Mesenchymal stem cell (in vitro differentiated cells and primary cell): Measurements from ENCODE around the gene ABLIM2.

Experiments used
- DNase-seq: peaks from one replicate; pipeline ENCODE4 v3.0.0-alpha.2; 2013
- H2AFZ ChIP-seq: one replicate; pipeline ENCODE4 v1.6.1; 2013; ENCODE audit warnings: low read depth, mild to moderate bottlenecking, control low read depth, inconsistent platforms, low read length, moderate library complexity
- H2AK5ac ChIP-seq: 2 replicates; pipeline ENCODE4 v1.6.1; 2013; ENCODE audit warnings: low read length, moderate library complexity, mild to moderate bottlenecking, inconsistent platforms; ENCODE audit not compliant: severe bottlenecking
- H2BK120ac ChIP-seq: one replicate; pipeline ENCODE4 v1.6.1; 2013; ENCODE audit warnings: low read depth, mild to moderate bottlenecking, inconsistent platforms, low read length, moderate library complexity
- H2BK12ac ChIP-seq, 2 experiments: one replicate each; pipeline ENCODE4 v1.6.1; 2013; ENCODE audit warnings: inconsistent platforms in 2 of 2, low read length in 2 of 2, mild to moderate bottlenecking in 2 of 2, moderate library complexity in 2 of 2, control low read depth in 1 of 2
- H2BK15ac ChIP-seq: one replicate; pipeline ENCODE4 v1.6.1; 2013; ENCODE audit warnings: mild to moderate bottlenecking, low read depth, inconsistent platforms; ENCODE audit not compliant: poor library complexity, severe bottlenecking
- H2BK5ac ChIP-seq: 2 replicates; pipeline ENCODE4 v1.6.1; 2013; ENCODE audit warnings: low read depth, mild to moderate bottlenecking, low read length, control low read depth, inconsistent platforms; ENCODE audit not compliant: poor library complexity, severe bottlenecking
- H3K14ac ChIP-seq, 2 experiments: one replicate each; pipeline ENCODE4 v1.6.1; 2013; ENCODE audit warnings: inconsistent platforms in 2 of 2, low read length in 2 of 2, control low read depth in 1 of 2, mild to moderate bottlenecking in 1 of 2, moderate library complexity in 1 of 2
- H3K18ac ChIP-seq, 2 experiments: one replicate each; pipeline ENCODE4 v1.6.1; 2013; ENCODE audit warnings: inconsistent platforms in 2 of 2, low read length in 2 of 2, control low read depth in 1 of 2, low read depth in 1 of 2, mild to moderate bottlenecking in 1 of 2
- H3K23ac ChIP-seq, 2 experiments: one replicate each; pipeline ENCODE4 v1.6.1; 2013; ENCODE audit warnings: inconsistent platforms in 2 of 2, low read length in 2 of 2, mild to moderate bottlenecking in 2 of 2, moderate library complexity in 2 of 2, control low read depth in 1 of 2
- H3K27ac ChIP-seq: 2 replicates; pipeline ENCODE4 v1.5.1; 2013; ENCODE audit warnings: mild to moderate bottlenecking, moderate library complexity, low read length, control low read depth, inconsistent platforms; ENCODE audit not compliant: poor library complexity, severe bottlenecking
- H3K27me3 ChIP-seq, 2 experiments: 2 replicates each; pipeline versions ENCODE4 v1.6.1 to v1.7.0; 2013; ENCODE audit warnings: low read length in 2 of 2, mild to moderate bottlenecking in 2 of 2, moderate library complexity in 2 of 2, control low read depth in 1 of 2, inconsistent platforms in 1 of 2; ENCODE audit not compliant: control insufficient read depth in 1 of 2, insufficient read depth in 1 of 2
- H3K36me3 ChIP-seq, 2 experiments: 2 replicates each; pipeline versions ENCODE4 v1.6.1 to v1.7.0; 2013; ENCODE audit warnings: low read length in 2 of 2, control low read depth in 1 of 2, inconsistent platforms in 1 of 2, low read depth in 1 of 2, mild to moderate bottlenecking in 1 of 2; ENCODE audit not compliant: insufficient read depth in 2 of 2, control insufficient read depth in 1 of 2
- H3K4ac ChIP-seq, 2 experiments: one replicate each; pipeline ENCODE4 v1.6.1; 2013; ENCODE audit warnings: inconsistent platforms in 2 of 2, low read length in 2 of 2, mild to moderate bottlenecking in 2 of 2, moderate library complexity in 2 of 2, control low read depth in 1 of 2, low read depth in 1 of 2
- H3K4me1 ChIP-seq: 2 replicates; pipeline ENCODE4 v1.6.1; 2013; ENCODE audit warnings: low read depth, low read length, control low read depth; ENCODE audit not compliant: control insufficient read depth, insufficient read depth
- H3K4me2 ChIP-seq: 2 replicates; pipeline ENCODE4 v1.6.1; 2013; ENCODE audit warnings: low read length, mild to moderate bottlenecking, inconsistent platforms; ENCODE audit not compliant: poor library complexity, severe bottlenecking
- H3K4me3 ChIP-seq, 2 experiments: 2 replicates each; pipeline versions ENCODE4 v1.5.1 to v1.7.0; 2013; ENCODE audit warnings: low read length in 2 of 2, mild to moderate bottlenecking in 2 of 2, control low read depth in 1 of 2, low read depth in 1 of 2; ENCODE audit not compliant: insufficient read depth in 1 of 2
- H3K79me1 ChIP-seq: replicated peaks from 2 replicates; pipeline ENCODE4 v1.6.1; 2013; ENCODE audit warnings: mild to moderate bottlenecking, control low read depth, low read length, inconsistent platforms; ENCODE audit not compliant: poor library complexity, severe bottlenecking
- H3K9ac ChIP-seq: 2 replicates; pipeline ENCODE4 v1.7.0; 2013; ENCODE audit warnings: mild to moderate bottlenecking, low read length, moderate library complexity
- H3K9me3 ChIP-seq: 2 replicates; pipeline ENCODE4 v1.7.0; 2013; ENCODE audit warnings: mild to moderate bottlenecking, low read length; ENCODE audit not compliant: control insufficient read depth
- H4K8ac ChIP-seq: one replicate; pipeline ENCODE4 v1.6.1; 2013; ENCODE audit warnings: inconsistent platforms, mild to moderate bottlenecking, low read length, moderate library complexity
- H4K91ac ChIP-seq: one replicate; pipeline ENCODE4 v1.6.1; 2013; ENCODE audit warnings: mild to moderate bottlenecking, low read length, inconsistent platforms
- WGBS: methylation state at CpG from one replicate; pipeline ENCODE4 v1.1.7; 2013; ENCODE audit warnings: mixed read lengths; 5-methylcytosine and 5-hydroxymethylcytosine counted together

Gene ABLIM2

DNA sequence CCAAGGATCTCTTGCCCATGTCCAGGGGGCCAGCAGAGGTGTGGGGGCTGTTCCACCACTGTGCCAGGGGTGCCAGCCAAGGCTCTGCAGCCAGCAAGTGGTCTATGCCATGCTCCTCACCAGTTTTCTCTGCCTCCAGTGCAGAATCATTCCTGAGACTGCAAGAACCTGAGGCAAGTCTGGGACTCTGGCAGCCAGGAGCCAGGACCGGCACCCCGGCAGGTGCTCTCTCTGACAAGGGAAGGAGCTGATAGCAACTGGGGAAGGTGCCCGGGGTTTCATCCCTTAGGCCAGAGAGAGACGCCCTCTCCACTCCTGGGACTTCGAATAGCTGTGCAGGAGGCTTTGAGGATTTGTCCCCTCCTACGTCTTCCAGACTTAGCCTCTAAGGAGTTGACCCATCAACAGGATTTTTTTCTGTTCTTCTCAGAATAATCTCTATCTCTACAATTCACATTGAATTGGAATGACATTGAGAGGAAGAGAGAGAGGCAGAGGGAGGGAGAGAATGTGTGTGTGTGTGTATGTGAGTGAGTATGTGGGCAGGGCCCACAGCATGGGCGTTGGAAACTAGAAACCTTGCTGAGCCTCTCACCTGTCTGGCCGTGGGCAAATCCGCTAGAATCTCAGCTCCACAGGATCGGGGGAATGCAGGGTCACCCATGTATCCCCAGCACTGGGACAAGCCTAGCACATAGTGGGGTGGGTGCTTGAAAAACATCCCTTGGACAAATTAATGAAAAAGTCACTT, 144.5 kb downstream of the ABLIM2 start:
- peaks cover 3% of the 10 kb centered on the region for H3K4me1 ChIP-seq
- no peak overlapping the region for H2AFZ ChIP-seq
- no peak overlapping the region for H2BK120ac ChIP-seq
- no peaks in the 10 kb centered on the region for H3K36me3 ChIP-seq
- no peak overlapping the region for H3K18ac ChIP-seq
- no peak overlapping the region for H2BK12ac ChIP-seq
- H4K8ac ChIP-seq: no peak overlapping the region
- H3K9ac ChIP-seq: no peak overlapping the region
- no peak overlapping the region for H2BK15ac ChIP-seq
- H3K27ac ChIP-seq: no peak overlapping the region
- no peak overlapping the region for H4K91ac ChIP-seq
- H3K4me2 ChIP-seq: no peak overlapping the region
- 75% methylated on average over 10 of the region's 10 CpGs for WGBS
- H3K4ac ChIP-seq: no peak overlapping the region
- no peak overlapping the region for H3K4me3 ChIP-seq
- no peak for DNase-seq
- H3K9me3 ChIP-seq: no peaks in the 10 kb centered on the region
- H2AK5ac ChIP-seq: no peak overlapping the region
- H3K79me1 ChIP-seq: no peaks in the 10 kb centered on the region
- H3K14ac ChIP-seq: no peak overlapping the region
- H3K23ac ChIP-seq: no peak overlapping the region
- H3K27me3 ChIP-seq: peaks cover 74 to 83% of the 10 kb centered on the region in 2 experiments
- no peak overlapping the region for H2BK5ac ChIP-seq

DNA sequence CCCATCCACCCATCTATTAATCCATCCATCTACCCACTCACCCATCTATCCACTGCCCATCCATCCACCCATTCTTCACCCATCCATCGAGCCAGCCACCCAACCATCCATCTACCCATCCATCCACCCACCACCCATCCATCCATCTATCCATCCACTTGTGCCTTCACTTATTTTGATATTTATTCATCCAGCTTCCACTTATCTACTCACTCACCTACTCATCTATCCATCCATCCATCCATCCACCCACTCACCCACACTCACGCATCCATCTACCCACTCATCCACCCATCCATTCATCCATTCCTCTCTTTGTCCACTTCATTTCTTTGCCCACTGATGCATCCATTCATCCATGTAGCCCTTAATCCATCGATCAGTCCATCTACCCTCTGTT, 146.1 kb downstream of the ABLIM2 start:
- no peak overlapping the region for H3K14ac ChIP-seq
- no peak overlapping the region for H3K4ac ChIP-seq
- no peak overlapping the region for H4K8ac ChIP-seq
- H3K23ac ChIP-seq: no peak overlapping the region
- no peak overlapping the region for H2AFZ ChIP-seq
- H3K27ac ChIP-seq: no peak overlapping the region
- no peaks in the 10 kb centered on the region for H3K36me3 ChIP-seq
- WGBS: 87% methylated on average over 3 of the region's 3 CpGs
- peaks cover 3% of the 10 kb centered on the region for H3K4me1 ChIP-seq
- no peak overlapping the region for H3K4me3 ChIP-seq
- no peak overlapping the region for H4K91ac ChIP-seq
- H3K9ac ChIP-seq: no peak overlapping the region
- no peak for DNase-seq
- H2BK12ac ChIP-seq: no peak overlapping the region
- H3K4me2 ChIP-seq: no peak overlapping the region
- no peaks in the 10 kb centered on the region for H3K9me3 ChIP-seq
- no peaks in the 10 kb centered on the region for H3K79me1 ChIP-seq
- no peak overlapping the region for H3K18ac ChIP-seq
- H2BK5ac ChIP-seq: no peak overlapping the region
- H2AK5ac ChIP-seq: no peak overlapping the region
- no peak overlapping the region for H2BK120ac ChIP-seq
- H2BK15ac ChIP-seq: no peak overlapping the region
- peaks cover 77 to 81% of the 10 kb centered on the region in 2 experiments for H3K27me3 ChIP-seq

DNA sequence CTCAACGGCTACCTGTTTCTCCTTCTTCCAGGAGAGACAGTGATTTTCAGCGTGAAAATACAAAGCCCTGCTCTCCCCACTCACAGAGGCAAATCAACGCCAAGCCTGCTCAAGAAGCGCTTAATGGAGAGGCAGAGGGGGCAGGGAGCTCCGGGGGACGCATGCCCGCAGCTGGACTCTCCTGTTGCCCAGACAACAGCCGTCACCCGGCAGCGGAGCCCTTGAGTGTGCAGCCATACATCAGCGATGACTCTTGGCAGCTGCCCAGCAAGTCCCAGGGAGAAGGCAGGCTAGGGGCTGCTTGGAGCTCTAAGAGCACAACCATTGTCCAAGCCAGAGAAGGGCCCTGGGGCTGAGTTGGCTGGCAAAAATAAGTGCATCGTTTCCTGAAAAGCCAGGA, 148.0 kb downstream of the ABLIM2 start:
- no peak overlapping the region for H3K4me3 ChIP-seq
- no peak overlapping the region for H3K18ac ChIP-seq
- H3K27ac ChIP-seq: no peak overlapping the region
- no peak overlapping the region for H3K4me2 ChIP-seq
- peaks cover 86 to 88% of the 10 kb centered on the region in 2 experiments for H3K27me3 ChIP-seq
- no peak overlapping the region for H3K23ac ChIP-seq
- H3K9me3 ChIP-seq: no peaks in the 10 kb centered on the region
- H2BK120ac ChIP-seq: no peak overlapping the region
- H3K36me3 ChIP-seq: no peaks in the 10 kb centered on the region
- no peak overlapping the region for H2BK5ac ChIP-seq
- no peaks in the 10 kb centered on the region for H3K79me1 ChIP-seq
- H2BK15ac ChIP-seq: no peak overlapping the region
- no peak overlapping the region for H4K91ac ChIP-seq
- 60% methylated on average over 12 of the region's 12 CpGs for WGBS
- no peak overlapping the region for H2AK5ac ChIP-seq
- no peak overlapping the region for H3K9ac ChIP-seq
- H3K4ac ChIP-seq: no peak overlapping the region
- H4K8ac ChIP-seq: no peak overlapping the region
- peaks cover 3% of the 10 kb centered on the region for H3K4me1 ChIP-seq
- H3K14ac ChIP-seq: no peak overlapping the region
- peak; percentile 74 for DNase-seq
- no peak overlapping the region for H2AFZ ChIP-seq
- H2BK12ac ChIP-seq: no peak overlapping the region

DNA sequence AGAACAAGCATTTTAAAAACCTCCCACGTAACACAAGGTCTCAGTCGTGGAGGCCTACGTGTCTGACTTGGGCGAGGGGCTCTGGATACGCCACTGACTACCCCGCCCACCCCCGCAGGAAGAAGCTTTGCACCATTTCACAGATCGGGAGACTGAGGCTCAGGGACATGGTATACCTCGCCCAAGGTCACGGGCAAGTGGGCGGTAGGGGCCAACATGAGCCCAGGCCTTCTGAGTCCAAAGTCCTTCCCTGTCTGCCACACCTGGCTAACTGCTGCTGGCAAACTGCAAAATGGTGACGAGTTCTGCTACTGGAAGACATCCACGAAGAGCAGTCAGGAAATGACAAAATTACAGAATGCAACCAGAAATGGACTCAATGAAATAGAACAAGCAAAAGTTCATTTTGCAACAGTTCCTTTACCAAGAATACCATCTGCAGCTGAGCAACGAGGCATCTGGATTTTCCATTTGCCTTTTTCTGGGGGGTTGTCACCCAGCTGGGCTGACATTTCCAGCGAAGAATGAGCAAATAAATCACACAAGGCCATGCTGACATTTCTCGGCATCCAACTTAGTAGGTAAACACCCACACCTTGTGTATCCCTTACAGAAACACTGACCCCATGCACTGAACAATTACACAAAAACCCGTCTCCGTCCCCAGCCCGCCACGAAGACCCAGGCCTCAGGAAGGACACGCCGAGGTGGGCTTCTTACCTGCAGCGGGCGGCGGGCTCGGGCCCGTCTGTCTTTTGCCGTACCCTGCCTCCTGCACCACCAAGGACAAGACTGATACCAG, 148.7 kb downstream of the ABLIM2 start:
- whole genome bisulfite sequencing: 90% methylated on average over 28 of the region's 28 CpGs
- no peak overlapping the region for H3K9ac ChIP-seq
- H3K4me2 ChIP-seq: no peak overlapping the region

More for the DNA sequence above, 148.7 kb downstream of the ABLIM2 start:
- Histone ChIP-seq H4K8ac (no peak overlapping the region), H2BK120ac (no peak overlapping the region), H3K18ac (no peak overlapping the region), H3K14ac (no peak overlapping the region), H3K9me3 (no peaks in the 10 kb centered on the region), H3K4me3 (peak overlapping the region in 1 of 2 experiments; percentile 18), H3K27ac (no peak overlapping the region), H2BK12ac (no peak overlapping the region), H2BK15ac (no peak overlapping the region), H4K91ac (no peak overlapping the region), H3K4me1 (peaks cover 3% of the 10 kb centered on the region), H3K4ac (no peak overlapping the region), H2AFZ (no peak overlapping the region), H3K36me3 (no peaks in the 10 kb centered on the region), H3K23ac (no peak overlapping the region), H3K79me1 (no peaks in the 10 kb centered on the region), H2BK5ac (no peak overlapping the region), H2AK5ac (no peak overlapping the region), H3K27me3 (peaks cover 86 to 87% of the 10 kb centered on the region in 2 experiments)
- no peak for DNase-seq
